ENCODE data around the gene CYP19A1. TPM values are rescaled to one million over a fixed set of nuclear protein-coding genes. Genes with fewer than 3 reads are reported as not detected.

The CYP19A1 gene
- total RNA-seq, 1 experiment from 2014 or later, result not detected

DNA sequence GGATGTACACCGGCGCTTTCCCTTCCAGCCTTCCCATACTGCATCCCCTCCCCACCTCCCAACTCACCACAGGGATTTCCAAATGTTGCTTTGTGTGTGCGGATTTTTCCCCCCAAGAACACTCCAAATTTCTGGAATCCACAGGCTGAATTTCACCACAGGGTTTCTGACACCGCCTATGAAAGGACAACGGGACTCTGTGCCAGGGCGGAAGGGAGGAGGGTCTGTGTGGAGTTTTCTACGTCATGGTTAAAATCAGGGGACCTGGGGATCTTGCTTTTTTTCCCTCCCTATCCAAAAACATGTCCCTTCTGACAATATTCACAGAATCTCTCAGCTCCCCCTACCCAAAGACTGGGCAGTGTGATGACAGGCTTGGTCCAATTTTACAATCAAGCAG, 14.6 kb downstream of the CYP19A1 start:
- intact Hi-C loops (cut with micrococcal nuclease), result no loop called here

DNA sequence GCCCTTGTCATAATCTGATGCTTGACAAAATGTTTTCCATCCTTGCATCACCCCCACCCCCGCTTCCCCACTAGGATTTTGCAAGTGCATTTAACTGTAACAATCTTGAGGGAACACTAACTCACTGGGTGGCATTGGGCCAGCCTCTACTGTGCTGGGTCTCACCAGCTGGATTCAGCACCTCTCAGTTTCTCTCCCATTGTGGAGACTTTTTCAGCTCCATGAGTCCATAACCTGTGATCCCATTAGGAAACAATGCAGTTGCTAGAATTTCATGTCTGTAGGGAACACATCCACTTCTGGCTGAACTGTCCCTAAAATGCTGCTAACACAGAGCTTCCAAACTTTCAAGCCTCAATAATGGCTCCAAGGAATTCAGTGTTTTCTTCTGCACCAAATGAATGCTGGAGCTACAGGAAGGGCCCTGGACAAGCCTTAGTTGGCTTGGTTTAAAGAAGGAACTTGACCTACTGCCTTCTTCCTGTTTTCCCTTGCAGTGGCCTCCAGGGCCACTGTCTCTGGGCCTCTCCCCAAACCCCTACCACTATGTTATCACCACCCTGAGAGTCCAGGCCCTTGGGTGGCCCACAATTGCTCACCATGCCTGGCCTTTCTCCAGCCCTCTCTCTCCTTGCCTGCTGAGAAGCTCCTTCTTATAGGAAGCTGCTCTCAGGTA, 15.6 kb downstream of the CYP19A1 start:
- intact Hi-C loops (cut with micrococcal nuclease), result no loop called here
- no TSS peak for BruUV-seq (replicated peaks)
- TF ChIP-seq, protein P1, sequence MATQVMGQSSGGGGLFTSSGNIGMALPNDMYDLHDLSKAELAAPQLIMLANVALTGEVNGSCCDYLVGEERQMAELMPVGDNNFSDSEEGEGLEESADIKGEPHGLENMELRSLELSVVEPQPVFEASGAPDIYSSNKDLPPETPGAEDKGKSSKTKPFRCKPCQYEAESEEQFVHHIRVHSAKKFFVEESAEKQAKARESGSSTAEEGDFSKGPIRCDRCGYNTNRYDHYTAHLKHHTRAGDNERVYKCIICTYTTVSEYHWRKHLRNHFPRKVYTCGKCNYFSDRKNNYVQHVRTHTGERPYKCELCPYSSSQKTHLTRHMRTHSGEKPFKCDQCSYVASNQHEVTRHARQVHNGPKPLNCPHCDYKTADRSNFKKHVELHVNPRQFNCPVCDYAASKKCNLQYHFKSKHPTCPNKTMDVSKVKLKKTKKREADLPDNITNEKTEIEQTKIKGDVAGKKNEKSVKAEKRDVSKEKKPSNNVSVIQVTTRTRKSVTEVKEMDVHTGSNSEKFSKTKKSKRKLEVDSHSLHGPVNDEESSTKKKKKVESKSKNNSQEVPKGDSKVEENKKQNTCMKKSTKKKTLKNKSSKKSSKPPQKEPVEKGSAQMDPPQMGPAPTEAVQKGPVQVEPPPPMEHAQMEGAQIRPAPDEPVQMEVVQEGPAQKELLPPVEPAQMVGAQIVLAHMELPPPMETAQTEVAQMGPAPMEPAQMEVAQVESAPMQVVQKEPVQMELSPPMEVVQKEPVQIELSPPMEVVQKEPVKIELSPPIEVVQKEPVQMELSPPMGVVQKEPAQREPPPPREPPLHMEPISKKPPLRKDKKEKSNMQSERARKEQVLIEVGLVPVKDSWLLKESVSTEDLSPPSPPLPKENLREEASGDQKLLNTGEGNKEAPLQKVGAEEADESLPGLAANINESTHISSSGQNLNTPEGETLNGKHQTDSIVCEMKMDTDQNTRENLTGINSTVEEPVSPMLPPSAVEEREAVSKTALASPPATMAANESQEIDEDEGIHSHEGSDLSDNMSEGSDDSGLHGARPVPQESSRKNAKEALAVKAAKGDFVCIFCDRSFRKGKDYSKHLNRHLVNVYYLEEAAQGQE (IDR thresholded peaks at IDR 0.05; ENCODE audit: low read depth), result no peak
- TF ChIP-seq EZH2 (IDR thresholded peaks at IDR 0.05) (no peak), EZH2phosphoT487 (IDR thresholded peaks at IDR 0.05; ENCODE audit: borderline replicate concordance) (no peak), RAD21 (IDR thresholded peaks at IDR 0.05; ENCODE audit: low read depth) (no peak), SP1 (IDR thresholded peaks at IDR 0.05; ENCODE audit: low read depth) (no peak), FOSL1 (IDR thresholded peaks at IDR 0.05; ENCODE audit: low read depth) (no peak), ZFX (IDR thresholded peaks at IDR 0.05) (no peak), SRF (IDR thresholded peaks at IDR 0.05; ENCODE audit: low read depth) (no peak), POLR2AphosphoS5 (IDR thresholded peaks at IDR 0.05; ENCODE audit: low read depth, low read length) (no peak), ZNF274 (IDR thresholded peaks at IDR 0.05; ENCODE audit: low read depth, low read length) (no peak), JUND (IDR thresholded peaks at IDR 0.05) (no peak), CBX3 (IDR thresholded peaks at IDR 0.05; ENCODE audit: low read depth) (no peak)
- TF ChIP-seq, protein P2, sequence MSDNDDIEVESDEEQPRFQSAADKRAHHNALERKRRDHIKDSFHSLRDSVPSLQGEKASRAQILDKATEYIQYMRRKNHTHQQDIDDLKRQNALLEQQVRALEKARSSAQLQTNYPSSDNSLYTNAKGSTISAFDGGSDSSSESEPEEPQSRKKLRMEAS (IDR thresholded peaks at IDR 0.05), result no peak

More for the DNA sequence above, 14.6 kb downstream of the CYP19A1 start:
- Histone ChIP-seq H2AFZ (ENCODE audit: low read depth, low read length, poor library complexity, severe bottlenecking) (no peak overlapping the region), H3K79me2 (ENCODE audit: insufficient read depth, low read length) (no peaks in the 10 kb centered on the region), H3K4me3 (replicated peaks in 1 of 2; ENCODE audit: low read depth in 1 of 2, low read length in 2 of 2) (no peak overlapping the region), H3K36me3 (ENCODE audit: control insufficient read depth in 1 of 2, insufficient read depth in 2 of 2, low read length in 2 of 2) (no peaks in the 10 kb centered on the region), H3K9me2 (ENCODE audit: insufficient read depth) (no peaks in the 10 kb centered on the region), H3K9me3 (ENCODE audit: control insufficient read depth in 1 of 2, insufficient read depth in 1 of 2, low read depth in 1 of 2, low read length in 2 of 2) (no peaks in the 10 kb centered on the region), H3K4me1 (ENCODE audit: control insufficient read depth in 1 of 2, insufficient read depth in 2 of 2, low read length in 2 of 2) (no peaks in the 10 kb centered on the region), H3K27ac (ENCODE audit: low read depth, low read length) (no peak overlapping the region), H3K27me3 (ENCODE audit: insufficient read depth, low read length) (no peaks in the 10 kb centered on the region), H3K4me2 (ENCODE audit: low read length) (no peak overlapping the region), H4K20me1 (ENCODE audit: insufficient read depth) (no peaks in the 10 kb centered on the region), H3K9ac (ENCODE audit: low read length) (no peak overlapping the region)
- POLR2A ChIA-PET, result no interaction called here
- TF ChIP-seq SP1 (IDR thresholded peaks at IDR 0.05; ENCODE audit: low read depth) (no peak), SRF (IDR thresholded peaks at IDR 0.05; ENCODE audit: low read depth) (no peak), EZH2phosphoT487 (IDR thresholded peaks at IDR 0.05; ENCODE audit: borderline replicate concordance) (no peak), CEBPB (IDR thresholded peaks at IDR 0.05; ENCODE audit: low read depth) (no peak), FOSL1 (IDR thresholded peaks at IDR 0.05; ENCODE audit: low read depth) (no peak), JUND (IDR thresholded peaks at IDR 0.05) (no peak), SIN3A (IDR thresholded peaks at IDR 0.05; ENCODE audit: low read depth) (no peak), EZH2 (IDR thresholded peaks at IDR 0.05) (no peak), ZNF274 (IDR thresholded peaks at IDR 0.05; ENCODE audit: low read depth, low read length) (no peak), RAD21 (IDR thresholded peaks at IDR 0.05; ENCODE audit: low read depth) (no peak), POLR2AphosphoS5 (IDR thresholded peaks at IDR 0.05; ENCODE audit: low read depth, low read length) (no peak), EGR1 (IDR thresholded peaks at IDR 0.05; ENCODE audit: low read depth) (no peak), TCF7L2 (IDR thresholded peaks at IDR 0.05; ENCODE audit: borderline replicate concordance, extremely low read depth, insufficient read depth, insufficient read length) (no peak)
- ATAC-seq (no peak), DNase-seq (ENCODE audit: low read depth, low spot score) (no peak)
- no TSS peak for BruUV-seq (replicated peaks)
- CTCF ChIA-PET, result no interaction called here
- RAD21 ChIA-PET (ENCODE audit: low non-redundant PET in 1 of 2, low total read pairs in 2 of 2, uncharacterized antibody in 2 of 2, unreplicated experiment in 2 of 2), result no interaction called here

More for the DNA sequence above, 15.6 kb downstream of the CYP19A1 start:
- ChIA-PET POLR2A (no interaction called here), RAD21 (ENCODE audit: low non-redundant PET in 1 of 2, low total read pairs in 2 of 2, uncharacterized antibody in 2 of 2, unreplicated experiment in 2 of 2) (no interaction called here), CTCF (no interaction called here)
- no peak for DNase-seq (ENCODE audit: low read depth, low spot score)
- H3K9ac ChIP-seq (ENCODE audit: low read length), result no peak overlapping the region
- H3K9me3 ChIP-seq (ENCODE audit: control insufficient read depth in 1 of 2, insufficient read depth in 1 of 2, low read depth in 1 of 2, low read length in 2 of 2), result no peaks in the 10 kb centered on the region
- no peaks in the 10 kb centered on the region for H3K9me2 ChIP-seq (ENCODE audit: insufficient read depth)
- H4K20me1 ChIP-seq (ENCODE audit: insufficient read depth), result no peaks in the 10 kb centered on the region
- H2AFZ ChIP-seq (ENCODE audit: low read depth, low read length, poor library complexity, severe bottlenecking), result no peak overlapping the region
- H3K79me2 ChIP-seq (ENCODE audit: insufficient read depth, low read length), result no peaks in the 10 kb centered on the region
- no peaks in the 10 kb centered on the region for H3K27me3 ChIP-seq (ENCODE audit: insufficient read depth, low read length)
- no peak for ATAC-seq
- H3K36me3 ChIP-seq (ENCODE audit: control insufficient read depth in 1 of 2, insufficient read depth in 2 of 2, low read length in 2 of 2), result no peaks in the 10 kb centered on the region
- no peak overlapping the region for H3K4me2 ChIP-seq (ENCODE audit: low read length)
- no peak overlapping the region for H3K27ac ChIP-seq (ENCODE audit: low read depth, low read length)
- no peak overlapping the region for H3K4me3 ChIP-seq (replicated peaks in 1 of 2; ENCODE audit: low read depth in 1 of 2, low read length in 2 of 2)
- no peaks in the 10 kb centered on the region for H3K4me1 ChIP-seq (ENCODE audit: control insufficient read depth in 1 of 2, insufficient read depth in 2 of 2, low read length in 2 of 2)
